ENCODE data around the gene RPS16. TPM values are rescaled to one million over a fixed set of nuclear protein-coding genes. Genes with fewer than 3 reads are reported as not detected.

RPS16 gene
- total and polyA plus RNA-seq, 2 experiments from 2014 or later, result 207 to 1,901 TPM

DNA sequence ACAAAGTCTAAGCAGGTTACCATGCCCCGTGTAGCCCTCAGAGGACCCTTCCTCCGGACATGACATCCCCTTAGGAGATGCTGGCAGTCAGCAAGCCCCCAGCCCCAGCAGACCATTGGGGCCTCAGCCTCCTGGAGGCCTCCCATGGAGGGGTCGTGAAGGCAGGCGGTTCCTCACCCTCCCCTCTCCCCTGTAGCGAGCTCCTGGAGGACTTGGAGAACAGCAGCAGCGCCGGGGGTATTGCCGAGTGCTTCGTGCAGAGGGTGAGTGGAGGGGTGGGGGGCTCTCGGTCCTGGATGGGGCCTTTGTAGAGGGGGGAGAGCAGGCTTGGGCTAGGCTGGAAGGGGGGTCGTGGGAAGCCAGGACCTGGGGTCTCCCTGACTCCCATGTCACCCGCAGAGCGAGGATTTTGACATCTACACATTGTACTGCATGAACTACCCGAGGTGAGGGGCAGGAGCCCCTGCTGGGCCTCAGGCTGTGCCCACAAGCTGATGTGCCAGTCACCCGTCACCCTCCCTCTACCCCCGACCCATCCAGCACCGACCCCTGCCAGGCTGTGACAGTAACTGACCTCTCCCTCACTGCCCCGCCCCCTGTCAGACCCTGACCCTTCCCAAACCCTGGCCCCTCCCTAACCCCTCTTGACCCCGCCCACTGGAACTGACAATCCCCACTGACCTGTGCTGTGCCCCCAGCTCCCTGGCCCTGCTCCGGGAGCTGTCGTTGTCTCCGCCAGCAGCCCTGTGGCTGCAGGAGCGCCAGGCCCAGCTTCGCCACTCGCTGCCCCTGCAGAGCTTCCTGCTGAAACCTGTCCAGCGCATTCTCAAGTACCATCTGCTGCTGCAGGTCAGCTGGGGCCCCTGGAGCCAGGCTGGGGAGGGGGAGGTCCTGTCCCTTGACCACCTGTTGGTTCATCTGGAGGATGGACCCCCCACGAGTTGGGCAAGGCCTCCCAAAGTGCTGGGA is 19.3 kb downstream of the RPS16 start:
- peaks cover 14% of the 10 kb centered on the region for H3K4me1 ChIP-seq (ENCODE audit: insufficient read depth)
- ATAC-seq, result no peak
- TF ChIP-seq EZH2phosphoT487 (IDR thresholded peaks at IDR 0.05; ENCODE audit: unreplicated experiment) (no peak), STAT1 (IDR thresholded peaks at IDR 0.05; ENCODE audit: unreplicated experiment) (no peak), NANOG (IDR thresholded peaks at IDR 0.05; ENCODE audit: borderline replicate concordance) (no peak), JUNB (IDR thresholded peaks at IDR 0.05; ENCODE audit: unreplicated experiment) (no peak), EZH2 (IDR thresholded peaks at IDR 0.05; ENCODE audit: low read depth, unreplicated experiment) (no peak), CREB1 (CRISPR knock-in tag; IDR thresholded peaks at IDR 0.05; ENCODE audit: low read depth) (no peak), POLR2AphosphoS5 (IDR thresholded peaks at IDR 0.05; ENCODE audit: low read depth) (no peak), ZNF114 (CRISPR knock-in tag; IDR thresholded peaks at IDR 0.05) (no peak)
- TF ChIP-seq, protein P1, sequence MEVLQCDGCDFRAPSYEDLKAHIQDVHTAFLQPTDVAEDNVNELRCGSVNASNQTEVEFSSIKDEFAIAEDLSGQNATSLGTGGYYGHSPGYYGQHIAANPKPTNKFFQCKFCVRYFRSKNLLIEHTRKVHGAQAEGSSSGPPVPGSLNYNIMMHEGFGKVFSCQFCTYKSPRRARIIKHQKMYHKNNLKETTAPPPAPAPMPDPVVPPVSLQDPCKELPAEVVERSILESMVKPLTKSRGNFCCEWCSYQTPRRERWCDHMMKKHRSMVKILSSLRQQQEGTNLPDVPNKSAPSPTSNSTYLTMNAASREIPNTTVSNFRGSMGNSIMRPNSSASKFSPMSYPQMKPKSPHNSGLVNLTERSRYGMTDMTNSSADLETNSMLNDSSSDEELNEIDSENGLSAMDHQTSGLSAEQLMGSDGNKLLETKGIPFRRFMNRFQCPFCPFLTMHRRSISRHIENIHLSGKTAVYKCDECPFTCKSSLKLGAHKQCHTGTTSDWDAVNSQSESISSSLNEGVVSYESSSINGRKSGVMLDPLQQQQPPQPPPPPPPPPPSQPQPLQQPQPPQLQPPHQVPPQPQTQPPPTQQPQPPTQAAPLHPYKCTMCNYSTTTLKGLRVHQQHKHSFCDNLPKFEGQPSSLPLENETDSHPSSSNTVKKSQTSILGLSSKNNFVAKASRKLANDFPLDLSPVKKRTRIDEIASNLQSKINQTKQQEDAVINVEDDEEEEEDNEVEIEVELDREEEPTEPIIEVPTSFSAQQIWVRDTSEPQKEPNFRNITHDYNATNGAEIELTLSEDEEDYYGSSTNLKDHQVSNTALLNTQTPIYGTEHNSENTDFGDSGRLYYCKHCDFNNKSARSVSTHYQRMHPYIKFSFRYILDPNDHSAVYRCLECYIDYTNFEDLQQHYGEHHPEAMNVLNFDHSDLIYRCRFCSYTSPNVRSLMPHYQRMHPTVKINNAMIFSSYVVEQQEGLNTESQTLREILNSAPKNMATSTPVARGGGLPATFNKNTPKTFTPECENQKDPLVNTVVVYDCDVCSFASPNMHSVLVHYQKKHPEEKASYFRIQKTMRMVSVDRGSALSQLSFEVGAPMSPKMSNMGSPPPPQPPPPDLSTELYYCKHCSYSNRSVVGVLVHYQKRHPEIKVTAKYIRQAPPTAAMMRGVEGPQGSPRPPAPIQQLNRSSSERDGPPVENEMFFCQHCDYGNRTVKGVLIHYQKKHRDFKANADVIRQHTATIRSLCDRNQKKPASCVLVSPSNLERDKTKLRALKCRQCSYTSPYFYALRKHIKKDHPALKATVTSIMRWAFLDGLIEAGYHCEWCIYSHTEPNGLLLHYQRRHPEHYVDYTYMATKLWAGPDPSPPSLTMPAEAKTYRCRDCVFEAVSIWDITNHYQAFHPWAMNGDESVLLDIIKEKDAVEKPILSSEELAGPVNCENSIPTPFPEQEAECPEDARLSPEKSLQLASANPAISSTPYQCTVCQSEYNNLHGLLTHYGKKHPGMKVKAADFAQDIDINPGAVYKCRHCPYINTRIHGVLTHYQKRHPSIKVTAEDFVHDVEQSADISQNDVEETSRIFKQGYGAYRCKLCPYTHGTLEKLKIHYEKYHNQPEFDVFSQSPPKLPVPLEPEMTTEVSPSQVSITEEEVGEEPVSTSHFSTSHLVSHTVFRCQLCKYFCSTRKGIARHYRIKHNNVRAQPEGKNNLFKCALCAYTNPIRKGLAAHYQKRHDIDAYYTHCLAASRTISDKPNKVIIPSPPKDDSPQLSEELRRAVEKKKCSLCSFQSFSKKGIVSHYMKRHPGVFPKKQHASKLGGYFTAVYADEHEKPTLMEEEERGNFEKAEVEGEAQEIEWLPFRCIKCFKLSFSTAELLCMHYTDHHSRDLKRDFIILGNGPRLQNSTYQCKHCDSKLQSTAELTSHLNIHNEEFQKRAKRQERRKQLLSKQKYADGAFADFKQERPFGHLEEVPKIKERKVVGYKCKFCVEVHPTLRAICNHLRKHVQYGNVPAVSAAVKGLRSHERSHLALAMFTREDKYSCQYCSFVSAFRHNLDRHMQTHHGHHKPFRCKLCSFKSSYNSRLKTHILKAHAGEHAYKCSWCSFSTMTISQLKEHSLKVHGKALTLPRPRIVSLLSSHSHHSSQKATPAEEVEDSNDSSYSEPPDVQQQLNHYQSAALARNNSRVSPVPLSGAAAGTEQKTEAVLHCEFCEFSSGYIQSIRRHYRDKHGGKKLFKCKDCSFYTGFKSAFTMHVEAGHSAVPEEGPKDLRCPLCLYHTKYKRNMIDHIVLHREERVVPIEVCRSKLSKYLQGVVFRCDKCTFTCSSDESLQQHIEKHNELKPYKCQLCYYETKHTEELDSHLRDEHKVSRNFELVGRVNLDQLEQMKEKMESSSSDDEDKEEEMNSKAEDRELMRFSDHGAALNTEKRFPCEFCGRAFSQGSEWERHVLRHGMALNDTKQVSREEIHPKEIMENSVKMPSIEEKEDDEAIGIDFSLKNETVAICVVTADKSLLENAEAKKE (CRISPR knock-in tag; IDR thresholded peaks at IDR 0.05), result no peak
- TF ChIP-seq, protein P2, sequence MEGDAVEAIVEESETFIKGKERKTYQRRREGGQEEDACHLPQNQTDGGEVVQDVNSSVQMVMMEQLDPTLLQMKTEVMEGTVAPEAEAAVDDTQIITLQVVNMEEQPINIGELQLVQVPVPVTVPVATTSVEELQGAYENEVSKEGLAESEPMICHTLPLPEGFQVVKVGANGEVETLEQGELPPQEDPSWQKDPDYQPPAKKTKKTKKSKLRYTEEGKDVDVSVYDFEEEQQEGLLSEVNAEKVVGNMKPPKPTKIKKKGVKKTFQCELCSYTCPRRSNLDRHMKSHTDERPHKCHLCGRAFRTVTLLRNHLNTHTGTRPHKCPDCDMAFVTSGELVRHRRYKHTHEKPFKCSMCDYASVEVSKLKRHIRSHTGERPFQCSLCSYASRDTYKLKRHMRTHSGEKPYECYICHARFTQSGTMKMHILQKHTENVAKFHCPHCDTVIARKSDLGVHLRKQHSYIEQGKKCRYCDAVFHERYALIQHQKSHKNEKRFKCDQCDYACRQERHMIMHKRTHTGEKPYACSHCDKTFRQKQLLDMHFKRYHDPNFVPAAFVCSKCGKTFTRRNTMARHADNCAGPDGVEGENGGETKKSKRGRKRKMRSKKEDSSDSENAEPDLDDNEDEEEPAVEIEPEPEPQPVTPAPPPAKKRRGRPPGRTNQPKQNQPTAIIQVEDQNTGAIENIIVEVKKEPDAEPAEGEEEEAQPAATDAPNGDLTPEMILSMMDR (conservative IDR thresholded peaks at IDR 0.05; ENCODE audit: low read depth in 2 of 2), result no peak
- TF ChIP-seq, protein P3, sequence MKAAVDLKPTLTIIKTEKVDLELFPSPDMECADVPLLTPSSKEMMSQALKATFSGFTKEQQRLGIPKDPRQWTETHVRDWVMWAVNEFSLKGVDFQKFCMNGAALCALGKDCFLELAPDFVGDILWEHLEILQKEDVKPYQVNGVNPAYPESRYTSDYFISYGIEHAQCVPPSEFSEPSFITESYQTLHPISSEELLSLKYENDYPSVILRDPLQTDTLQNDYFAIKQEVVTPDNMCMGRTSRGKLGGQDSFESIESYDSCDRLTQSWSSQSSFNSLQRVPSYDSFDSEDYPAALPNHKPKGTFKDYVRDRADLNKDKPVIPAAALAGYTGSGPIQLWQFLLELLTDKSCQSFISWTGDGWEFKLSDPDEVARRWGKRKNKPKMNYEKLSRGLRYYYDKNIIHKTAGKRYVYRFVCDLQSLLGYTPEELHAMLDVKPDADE (IDR thresholded peaks at IDR 0.05), result no peak
- TF ChIP-seq, protein P4, sequence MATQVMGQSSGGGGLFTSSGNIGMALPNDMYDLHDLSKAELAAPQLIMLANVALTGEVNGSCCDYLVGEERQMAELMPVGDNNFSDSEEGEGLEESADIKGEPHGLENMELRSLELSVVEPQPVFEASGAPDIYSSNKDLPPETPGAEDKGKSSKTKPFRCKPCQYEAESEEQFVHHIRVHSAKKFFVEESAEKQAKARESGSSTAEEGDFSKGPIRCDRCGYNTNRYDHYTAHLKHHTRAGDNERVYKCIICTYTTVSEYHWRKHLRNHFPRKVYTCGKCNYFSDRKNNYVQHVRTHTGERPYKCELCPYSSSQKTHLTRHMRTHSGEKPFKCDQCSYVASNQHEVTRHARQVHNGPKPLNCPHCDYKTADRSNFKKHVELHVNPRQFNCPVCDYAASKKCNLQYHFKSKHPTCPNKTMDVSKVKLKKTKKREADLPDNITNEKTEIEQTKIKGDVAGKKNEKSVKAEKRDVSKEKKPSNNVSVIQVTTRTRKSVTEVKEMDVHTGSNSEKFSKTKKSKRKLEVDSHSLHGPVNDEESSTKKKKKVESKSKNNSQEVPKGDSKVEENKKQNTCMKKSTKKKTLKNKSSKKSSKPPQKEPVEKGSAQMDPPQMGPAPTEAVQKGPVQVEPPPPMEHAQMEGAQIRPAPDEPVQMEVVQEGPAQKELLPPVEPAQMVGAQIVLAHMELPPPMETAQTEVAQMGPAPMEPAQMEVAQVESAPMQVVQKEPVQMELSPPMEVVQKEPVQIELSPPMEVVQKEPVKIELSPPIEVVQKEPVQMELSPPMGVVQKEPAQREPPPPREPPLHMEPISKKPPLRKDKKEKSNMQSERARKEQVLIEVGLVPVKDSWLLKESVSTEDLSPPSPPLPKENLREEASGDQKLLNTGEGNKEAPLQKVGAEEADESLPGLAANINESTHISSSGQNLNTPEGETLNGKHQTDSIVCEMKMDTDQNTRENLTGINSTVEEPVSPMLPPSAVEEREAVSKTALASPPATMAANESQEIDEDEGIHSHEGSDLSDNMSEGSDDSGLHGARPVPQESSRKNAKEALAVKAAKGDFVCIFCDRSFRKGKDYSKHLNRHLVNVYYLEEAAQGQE (IDR thresholded peaks at IDR 0.05; ENCODE audit: unreplicated experiment), result no peak
- no peak for DNase-seq (ENCODE audit: low spot score)
- H3K9me3 Mint-ChIP-seq, result peaks cover 4% of the 10 kb centered on the region; the same call in 2 of the 3 replicates
- H3K27ac ChIP-seq (ENCODE audit: low read depth), result no peak overlapping the region
- H3K27me3 Mint-ChIP-seq (ENCODE audit: insufficient read depth, low read depth, poor library complexity), result peaks cover 17% of the 10 kb centered on the region
- H3K79me2 ChIP-seq (replicated peaks; ENCODE audit: insufficient read depth), result peaks cover 15% of the 10 kb centered on the region
- peaks cover 56% of the 10 kb centered on the region for H3K36me3 Mint-ChIP-seq (ENCODE audit: low read depth)
- no peak overlapping the region for H3K4me3 Mint-ChIP-seq
- H3K27me3 ChIP-seq (ENCODE audit: insufficient read depth), result no peaks in the 10 kb centered on the region
- H3K27ac Mint-ChIP-seq, result no peak overlapping the region
- peaks cover 20% of the 10 kb centered on the region for H3K4me1 Mint-ChIP-seq
- H2AFZ ChIP-seq, result no peak overlapping the region
- H3K9me2 ChIP-seq (ENCODE audit: insufficient read depth), result no peaks in the 10 kb centered on the region
- no peak overlapping the region for H3K4me3 ChIP-seq
- peaks cover 14% of the 10 kb centered on the region; the same call in 1 of the 2 replicates for H4K20me1 ChIP-seq (replicated peaks; ENCODE audit: insufficient read depth)
- H3K4me2 ChIP-seq, result no peak overlapping the region
- H3F3A ChIP-seq (replicated peaks; ENCODE audit: low read depth), result peaks cover 24% of the 10 kb centered on the region
- H3K36me3 ChIP-seq (ENCODE audit: insufficient read depth), result peaks cover 11% of the 10 kb centered on the region; the same call in 1 of the 2 replicates

Measured in GM23338 (cell line).